Body of pancreas (tissue), 4 donors: Measurements from ENCODE around the gene ASAP3. TPM values are rescaled to one million over a fixed set of nuclear protein-coding genes. Genes with fewer than 3 reads are reported as not detected.

Experiments used
- ATAC-seq: fragments of 150-250 bp; one replicate; pipeline ENCODE4 v1.9.1; 2016
- DNase-seq, 4 donors: peaks; one replicate each; pipeline ENCODE4 v3.0.0-alpha.2; 2019
- H3K27ac ChIP-seq, 4 donors: fragments of 200-600 bp; sonication (generic); 1 replicate in 3 of 4; 2 replicates in 1 of 4; pipeline versions ENCODE4 v1.5.1 to v1.6.1; 2016 to 2019; ENCODE audit warnings: mild to moderate bottlenecking in 1 of 4, mixed read lengths in 1 of 4, moderate library complexity in 1 of 4
- H3K27me3 ChIP-seq, 2 donors: fragments of 200-600 bp; sonication (generic); one replicate each; pipeline ENCODE4 v1.6.0; 2016; ENCODE audit warnings: mild to moderate bottlenecking in 1 of 2
- H3K36me3 ChIP-seq, 2 donors: fragments of 200-600 bp; sonication (generic); replicated peaks in 1 of 2; 2 replicates each; pipeline ENCODE4 v1.5.1; 2016; ENCODE audit warnings: low read depth in 2 of 2; ENCODE audit not compliant: insufficient read depth in 1 of 2
- H3K4me1 ChIP-seq: fragments of 200-600 bp; sonication (generic); one replicate; pipeline ENCODE4 v1.6.0; 2016
- H3K4me3 ChIP-seq, 2 donors: fragments of 200-600 bp; sonication (generic); 1 replicate in 1 of 2; 2 replicates in 1 of 2; pipeline ENCODE4 v1.5.1; 2016 to 2019
- H3K9me3 ChIP-seq, 3 donors: fragments of 200-600 bp; sonication (generic); 1 replicate in 2 of 3; 2 replicates in 1 of 3; pipeline ENCODE4 v1.5.1; 2016
- CTCF ChIP-seq, 7 experiments: fragments of 450-650 bp in 4 of 7; fragments of 200-600 bp in 3 of 7; sonication (generic) in 3 of 7; IDR thresholded peaks; one replicate each; pipeline ENCODE4 v1.5.1; 2016 to 2019; ENCODE audit warnings: antibody characterized with exemption in 7 of 7
- POLR2A ChIP-seq, 3 donors: fragments of 450-650 bp; IDR thresholded peaks; one replicate each; pipeline ENCODE4 v1.6.1; 2016; ENCODE audit warnings: antibody characterized with exemption in 3 of 3, mild to moderate bottlenecking in 2 of 3
- WGBS, 2 donors: methylation state at CpG; one replicate each; pipeline ENCODE4 v1.1.5; 2017; 5-methylcytosine and 5-hydroxymethylcytosine counted together
- intact Hi-C: fragments of 100-400 bp; cut with DNase I; formaldehyde crosslinking; loops from one replicate; pipeline ENCODE4 v1.15.1; 2023
- total RNA-seq, 2 donors: library from RNA; depleted of rRNA; stranded (reverse); fragments of >200 nt; gene quantifications; one replicate each; pipeline ENCODE4 v1.1.0, GENCODE V29; 2016

The ASAP3 gene
- total RNA-seq, 2 donors from 2014 or later, result 27.4 to 39.4 TPM

GRCh38 chr1:23403735-23404486, 80.1 kb downstream of the ASAP3 start:
- no peak overlapping the region for H3K4me3 ChIP-seq

GRCh38 chr1:23403355-23403734, 80.6 kb downstream of the ASAP3 start:
- Histone ChIP-seq H3K27ac (peak overlapping the region; percentile 43 to 71 (median 57)), H3K27me3 (no peaks in the 10 kb centered on the region), H3K9me3 (no peaks in the 10 kb centered on the region), H3K4me1 (peaks cover 42% of the 10 kb centered on the region), H3K4me3 (no peak overlapping the region), H3K36me3 (peaks cover 0 to 2% of the 10 kb centered on the region in 2 donors)
- intact Hi-C loops, result no loop called here
- ATAC-seq (no peak), DNase-seq (no peak)
- WGBS, 2 donors, result 49 to 53% methylated on average over 4 of the region's 4 CpGs
- TF ChIP-seq CTCF (IDR thresholded peaks at IDR 0.05), result no peak
- TF ChIP-seq POLR2A (IDR thresholded peaks at IDR 0.05), result no peak

More at GRCh38 chr1:23403735-23404486, 80.1 kb downstream of the ASAP3 start:
- peaks cover 42% of the 10 kb centered on the region for H3K4me1 ChIP-seq
- TF ChIP-seq POLR2A (IDR thresholded peaks at IDR 0.05), result peak in 1 of 3 donors; percentile 14
- peak; percentile 90 to 98 (median 94) for TF ChIP-seq CTCF (IDR thresholded peaks at IDR 0.05)
- 6% methylated on average over 18 to 19 of the region's 19 CpGs for WGBS, 2 donors
- H3K27me3 ChIP-seq, result no peaks in the 10 kb centered on the region
- H3K27ac ChIP-seq, result peak overlapping the region; percentile 43 to 71 (median 57)
- intact Hi-C loops, result no loop called here
- ATAC-seq (peak; percentile 94), DNase-seq (peak; percentile 91 to 95 (median 93))
- peaks cover 0 to 2% of the 10 kb centered on the region in 2 donors for H3K36me3 ChIP-seq
- H3K9me3 ChIP-seq, result no peaks in the 10 kb centered on the region

- DNase-seq, result peak in 1 of 4 donors; percentile 43
These were observed 81.0 kb downstream of the ASAP3 start for GRCh38 chr1:23403038-23403336.

GRCh38 chr1:23402286-23403037, 81.5 kb downstream of the ASAP3 start:
- H3K27ac ChIP-seq, result peak overlapping the region in 3 of 4 donors; percentile 43 to 71 (median 67)
- DNase-seq, result no peak

More at GRCh38 chr1:23403038-23403336, 81.0 kb downstream of the ASAP3 start:
- Histone ChIP-seq H3K27me3 (no peaks in the 10 kb centered on the region), H3K36me3 (peaks cover 0 to 2% of the 10 kb centered on the region in 2 donors), H3K27ac (peak overlapping the region; percentile 43 to 71 (median 57)), H3K4me1 (peaks cover 42% of the 10 kb centered on the region), H3K9me3 (no peaks in the 10 kb centered on the region), H3K4me3 (no peak overlapping the region)
- no peak for ATAC-seq
- WGBS, 2 donors, result 32 to 63% methylated on average over 2 to 6 of the region's 6 CpGs
- TF ChIP-seq POLR2A (IDR thresholded peaks at IDR 0.05), result no peak
- TF ChIP-seq CTCF (IDR thresholded peaks at IDR 0.05), result no peak
- intact Hi-C loops, result no loop called here

More at GRCh38 chr1:23402286-23403037, 81.5 kb downstream of the ASAP3 start:
- H3K27me3 ChIP-seq, result no peaks in the 10 kb centered on the region
- no peaks in the 10 kb centered on the region for H3K9me3 ChIP-seq
- WGBS, 2 donors, result 77 to 81% methylated on average over 11 of the region's 11 CpGs
- H3K4me3 ChIP-seq, result no peak overlapping the region
- peaks cover 0 to 2% of the 10 kb centered on the region in 2 donors for H3K36me3 ChIP-seq
- H3K4me1 ChIP-seq, result peaks cover 42% of the 10 kb centered on the region
- no peak for ATAC-seq
- intact Hi-C loops, result no loop called here
- TF ChIP-seq CTCF (IDR thresholded peaks at IDR 0.05), result no peak
- TF ChIP-seq POLR2A (IDR thresholded peaks at IDR 0.05), result no peak
